ENCODE data around the gene SLIT3. TPM values are rescaled to one million over a fixed set of nuclear protein-coding genes. Genes with fewer than 3 reads are reported as not detected.

SLIT3 gene
- total RNA-seq, 4 donors from 2014 or later, result 6.8 to 23.1 (median 13.3) TPM

- DNase-seq, result no peak
- no peak for TF ChIP-seq POLR2A (IDR thresholded peaks at IDR 0.05)
- TF ChIP-seq CTCF (IDR thresholded peaks at IDR 0.05), result no peak
- Histone ChIP-seq H3K9me3 (no peaks in the 10 kb centered on the region), H3K36me3 (no peaks in the 10 kb centered on the region), H3K27ac (no peak overlapping the region), H3K4me1 (no peaks in the 10 kb centered on the region), H3K4me3 (no peak overlapping the region), H3K27me3 (no peaks in the 10 kb centered on the region)
Observed at GRCh38 chr5:168820874-168821273, 480.1 kb downstream of the SLIT3 start.

- H3K36me3 ChIP-seq, result no peaks in the 10 kb centered on the region
- TF ChIP-seq POLR2A (IDR thresholded peaks at IDR 0.05), result no peak
- no peak for TF ChIP-seq CTCF (IDR thresholded peaks at IDR 0.05)
- no peak overlapping the region for H3K27ac ChIP-seq
- no peak for DNase-seq
- no peaks in the 10 kb centered on the region for H3K27me3 ChIP-seq
- no peak overlapping the region for H3K4me3 ChIP-seq
- no peaks in the 10 kb centered on the region for H3K4me1 ChIP-seq
- no peaks in the 10 kb centered on the region for H3K9me3 ChIP-seq
Observed at GRCh38 chr5:168819004-168819621, 481.8 kb downstream of the SLIT3 start.

- TF ChIP-seq POLR2A (IDR thresholded peaks at IDR 0.05) (no peak), CTCF (IDR thresholded peaks at IDR 0.05) (no peak)
- Histone ChIP-seq H3K9me3 (no peaks in the 10 kb centered on the region), H3K27ac (no peak overlapping the region), H3K4me1 (no peaks in the 10 kb centered on the region), H3K36me3 (no peaks in the 10 kb centered on the region), H3K27me3 (no peaks in the 10 kb centered on the region), H3K4me3 (no peak overlapping the region)
- DNase-seq, result no peak
Observed at GRCh38 chr5:168818558-168818957, 482.4 kb downstream of the SLIT3 start.

- Histone ChIP-seq H3K4me1 (no peaks in the 10 kb centered on the region), H3K4me3 (no peak overlapping the region), H3K36me3 (no peaks in the 10 kb centered on the region), H3K27ac (no peak overlapping the region), H3K9me3 (no peaks in the 10 kb centered on the region), H3K27me3 (no peaks in the 10 kb centered on the region)
- TF ChIP-seq POLR2A (IDR thresholded peaks at IDR 0.05), result no peak
- TF ChIP-seq CTCF (IDR thresholded peaks at IDR 0.05), result no peak
- DNase-seq, result no peak
Observed at GRCh38 chr5:168817591-168817990, 483.3 kb downstream of the SLIT3 start.

GRCh38 chr5:168816661-168817060 lies 484.3 kb downstream of the SLIT3 start:
- Histone ChIP-seq H3K4me3 (no peak overlapping the region), H3K4me1 (no peaks in the 10 kb centered on the region), H3K27me3 (no peaks in the 10 kb centered on the region), H3K27ac (no peak overlapping the region), H3K9me3 (no peaks in the 10 kb centered on the region), H3K36me3 (no peaks in the 10 kb centered on the region)
- TF ChIP-seq POLR2A (IDR thresholded peaks at IDR 0.05) (no peak), CTCF (IDR thresholded peaks at IDR 0.05) (no peak)
- no peak for DNase-seq

Measured in Peyer's patch (tissue), 4 donors.